HT-29 (cell line): Measurements from ENCODE around the gene MYOM3. TPM values are rescaled to one million over a fixed set of nuclear protein-coding genes. Genes with fewer than 3 reads are reported as not detected.
"Not testable (repeated sequence)": the region's sequence is repeated elsewhere in the genome, so short reads cannot be mapped to it uniquely, and the experiment has no call there.

Source experiments
- DNase-seq: peaks from one replicate; pipeline ENCODE4 v3.0.0-alpha.2; 2015; ENCODE audit warnings: low spot score
- total RNA-seq: library from RNA; depleted of rRNA; stranded (reverse); fragments of >200 nt; shearing (Covaris generic); gene quantifications from 2 replicates; pipeline ENCODE4 v1.2.3, GENCODE V29; 2014

MYOM3 gene
- total RNA-seq, 1 experiment from 2014 or later: 20.7 TPM

DNA sequence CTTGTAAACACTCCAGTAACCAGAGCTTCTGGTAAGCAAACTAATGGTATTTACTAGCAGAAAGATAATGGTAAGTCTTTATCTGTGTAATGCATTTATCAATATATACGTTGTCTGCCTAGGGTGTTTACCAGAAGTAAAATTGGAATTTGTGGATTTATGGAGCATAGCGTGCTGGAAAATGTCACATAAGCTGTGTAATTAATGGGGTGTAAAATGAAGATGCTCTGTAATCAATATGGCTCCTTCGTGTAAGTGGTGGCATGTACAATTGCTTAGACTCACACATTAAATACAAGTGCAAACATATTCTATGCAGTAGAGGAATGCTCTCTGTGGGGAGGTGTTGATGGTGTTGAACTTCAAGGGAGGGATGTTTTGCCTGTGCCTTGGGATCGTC, 69.6 kb downstream of the MYOM3 start:
- DNase-seq: no peak

DNA sequence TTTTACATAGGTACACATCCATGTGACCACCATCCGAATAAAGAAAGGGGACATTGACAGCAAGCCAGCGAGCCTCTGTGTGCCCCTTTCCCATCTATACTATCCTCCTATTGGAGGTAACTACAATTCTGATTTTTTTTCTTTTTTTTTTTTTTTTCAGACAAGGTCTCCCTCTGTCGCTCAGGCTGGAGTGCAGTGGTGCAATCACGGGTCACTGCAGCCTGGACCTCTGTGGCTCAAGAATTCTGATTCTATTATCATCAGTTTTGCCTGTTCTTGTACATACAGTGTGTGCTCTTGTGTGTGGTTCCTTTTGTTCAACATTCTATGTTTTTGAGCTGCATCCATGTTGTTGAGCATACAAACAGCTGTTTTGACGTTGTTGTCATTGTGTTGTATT, 75.8 kb downstream of the MYOM3 start:
- DNase-seq: no peak

DNA sequence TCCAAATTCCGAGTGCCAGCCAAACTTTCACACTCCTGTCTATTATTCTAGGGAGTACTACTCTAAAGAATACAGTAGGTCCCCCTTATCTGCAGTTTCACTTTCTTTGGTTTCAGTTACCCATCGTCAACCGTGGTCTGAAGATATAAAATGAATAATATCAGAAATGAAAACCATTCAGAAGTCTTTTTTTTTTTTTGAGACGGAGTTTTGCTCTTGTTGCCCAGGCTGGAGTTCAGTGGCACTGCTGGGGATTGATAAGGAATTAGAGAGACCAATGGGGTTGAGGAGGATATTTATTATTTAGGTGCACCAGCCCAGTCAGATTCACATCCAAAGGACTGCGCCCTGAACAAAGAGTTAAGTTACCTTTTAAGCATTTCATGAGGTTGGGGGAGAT, 79.0 kb downstream of the MYOM3 start:
- DNase-seq: no peak

DNA sequence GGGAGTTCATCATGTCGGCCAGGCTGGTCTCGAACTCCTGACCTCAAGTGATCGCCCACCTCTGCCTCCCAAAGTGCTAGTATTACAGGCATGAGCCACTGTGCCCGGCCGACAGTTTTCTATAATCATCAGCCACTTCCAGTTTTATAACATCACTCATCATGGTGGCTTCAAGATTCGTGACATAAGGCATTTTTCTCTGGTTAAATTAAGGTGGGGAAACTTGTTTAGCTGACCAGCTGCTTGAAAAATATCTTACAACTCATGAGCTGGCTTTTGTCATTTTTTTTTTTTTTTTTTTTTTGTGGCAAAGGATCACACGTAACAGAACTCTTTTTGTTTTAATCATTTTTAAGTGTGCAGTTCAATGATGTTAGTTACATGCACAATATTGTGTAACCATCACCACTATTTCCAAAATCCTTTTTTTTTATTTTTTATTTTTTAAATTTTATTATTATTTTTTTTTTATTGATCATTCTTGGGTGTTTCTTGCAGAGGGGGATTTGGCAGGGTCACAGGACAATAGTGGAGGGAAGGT, 80.9 kb downstream of the MYOM3 start:
- DNase-seq: not testable (repeated sequence)

DNA sequence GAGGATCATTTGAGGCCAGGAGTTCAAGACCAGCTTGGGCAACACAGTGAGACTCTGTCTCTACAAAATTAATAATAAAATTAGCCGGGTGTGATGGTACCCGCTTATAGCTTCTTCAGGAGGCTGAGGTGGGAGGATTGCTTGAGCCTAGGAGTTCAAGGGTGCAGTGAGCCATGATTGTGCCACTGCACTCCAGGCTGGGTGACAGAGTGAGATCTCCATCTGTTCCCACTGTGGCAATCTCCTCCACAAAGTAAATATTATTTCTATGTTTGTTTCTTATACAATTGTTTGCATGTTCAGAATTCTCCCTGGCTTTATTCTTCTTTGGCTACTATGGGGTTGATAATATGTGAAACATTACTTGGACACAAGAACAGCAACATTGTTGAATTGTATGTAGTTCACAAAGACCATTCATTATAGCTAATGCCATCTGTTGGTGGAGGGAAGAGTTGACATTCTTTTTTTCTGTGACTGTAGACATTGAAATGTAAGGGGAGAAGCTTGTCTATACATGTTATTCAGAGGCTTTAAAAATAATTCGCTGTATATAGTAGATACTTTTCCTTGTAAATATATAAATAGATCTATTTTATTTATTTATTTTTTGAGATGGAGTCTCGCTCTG, 84.0 kb downstream of the MYOM3 start:
- DNase-seq: peak; percentile 81

DNA sequence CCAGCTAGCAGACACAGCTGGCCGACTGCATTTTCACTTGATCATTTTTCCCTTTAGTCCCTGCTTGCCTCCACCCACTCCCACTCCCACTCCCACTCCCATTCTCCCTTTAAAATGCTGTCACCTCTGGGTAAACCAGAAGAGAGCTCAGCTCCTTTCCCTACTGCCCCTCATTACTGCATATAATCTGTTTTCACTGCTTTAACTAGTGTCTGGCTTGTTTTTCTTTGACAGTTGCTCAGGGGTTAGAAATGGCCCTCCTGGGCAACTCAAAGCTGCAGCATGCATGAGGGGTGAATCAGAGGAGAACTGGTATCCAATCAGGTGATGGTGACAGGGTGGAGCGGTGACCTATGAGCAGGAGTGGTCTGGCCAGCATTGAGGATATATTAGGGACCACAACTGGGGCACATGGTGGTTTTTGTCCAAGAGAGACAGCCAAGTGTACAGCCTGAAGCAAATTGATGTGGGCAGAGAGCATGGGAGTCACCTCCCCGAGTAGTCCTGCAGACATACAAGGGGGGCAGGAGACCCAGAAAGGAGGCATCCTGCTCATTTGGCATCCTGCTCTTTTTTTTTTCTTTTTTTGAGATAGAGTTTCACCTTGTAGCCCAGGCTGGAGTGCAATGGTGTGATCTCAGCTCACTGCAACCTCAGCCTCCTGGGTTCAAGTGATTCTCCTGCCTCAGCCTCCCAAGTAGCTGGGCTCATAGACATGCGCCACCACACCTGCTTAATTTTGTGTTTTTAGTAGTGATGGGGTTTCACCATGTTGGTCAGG, 89.2 kb downstream of the MYOM3 start:
- peak; percentile 90 for DNase-seq

DNA sequence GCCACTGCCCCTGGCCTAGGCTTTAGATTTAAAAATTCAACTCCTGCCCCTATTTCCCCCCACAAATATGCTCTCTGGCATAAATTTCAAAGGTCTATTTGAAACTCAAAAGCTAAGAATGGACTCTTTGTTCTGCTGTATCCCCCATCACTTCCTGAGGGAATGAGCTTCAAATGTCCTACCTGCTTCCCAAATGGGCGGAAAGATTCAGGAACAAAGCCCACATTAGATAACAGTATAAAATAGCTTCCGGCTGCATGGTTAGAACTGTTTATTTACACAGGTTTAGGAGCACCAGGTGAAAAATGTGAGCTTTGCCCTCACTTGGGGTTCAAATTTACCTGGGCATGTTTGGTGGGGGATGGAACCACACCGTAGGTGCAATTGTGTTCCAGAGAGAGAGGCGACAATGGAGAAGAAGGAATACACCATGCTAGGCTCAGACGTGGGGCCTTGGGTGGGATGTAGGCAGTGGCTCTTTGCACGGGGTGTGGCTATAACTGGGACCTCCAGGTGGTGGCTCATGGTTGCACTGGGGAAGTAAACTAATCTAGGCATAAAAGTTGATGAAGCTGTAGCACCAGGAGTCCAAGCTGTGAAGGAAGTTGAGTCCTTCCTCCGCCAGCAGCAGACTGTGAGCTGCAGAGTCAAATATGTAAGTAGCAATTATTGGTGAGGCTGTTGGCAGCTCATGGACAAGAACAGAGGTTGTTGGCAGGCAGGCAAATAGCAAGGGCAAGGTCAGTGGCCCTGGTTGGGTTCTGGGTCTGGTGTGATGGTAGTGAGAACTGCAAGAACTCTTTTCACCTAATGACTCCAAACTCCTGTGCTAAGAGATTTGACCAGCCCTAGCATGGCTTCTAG, 90.3 kb downstream of the MYOM3 start:
- DNase-seq: peak; percentile 87

DNA sequence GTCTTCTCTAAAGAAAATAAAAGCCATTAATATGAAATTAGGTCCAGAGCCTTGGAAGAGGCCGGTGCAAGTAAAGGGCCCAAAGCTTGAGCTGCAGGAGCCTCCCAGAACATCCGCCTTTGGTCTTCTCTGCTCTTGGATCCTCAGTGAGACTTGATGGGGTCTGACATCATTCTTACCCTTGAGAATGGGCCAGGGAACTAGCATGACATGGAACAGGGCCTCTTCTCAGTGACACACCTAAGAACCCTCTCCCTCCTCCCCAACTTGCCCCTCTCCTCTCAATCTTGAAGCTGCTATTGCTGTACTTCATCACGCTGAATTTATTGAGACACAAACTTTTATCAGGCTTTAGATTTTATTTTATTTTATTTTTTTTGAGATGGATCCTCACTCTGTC, 91.5 kb downstream of the MYOM3 start:
- DNase-seq: no peak

DNA sequence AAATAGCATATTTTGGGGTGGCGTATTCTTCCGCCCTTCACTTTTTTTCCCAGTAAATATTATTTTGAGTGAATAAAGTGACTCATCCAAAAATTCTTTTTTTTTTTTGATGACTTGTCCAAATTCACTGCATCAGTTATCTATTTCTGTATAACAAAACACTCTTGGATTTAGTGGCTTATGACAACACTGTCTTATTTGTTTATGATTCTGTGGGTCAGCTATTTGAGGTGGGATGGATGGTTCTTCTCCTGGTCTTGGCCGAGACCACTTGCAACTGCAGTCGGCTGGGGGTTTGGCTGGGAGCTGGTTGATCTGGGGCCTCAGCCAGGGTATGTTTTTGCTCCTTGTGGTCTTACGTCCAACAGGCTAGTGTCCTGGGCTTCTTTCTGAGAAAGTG, 91.9 kb downstream of the MYOM3 start:
- DNase-seq: no peak

DNA sequence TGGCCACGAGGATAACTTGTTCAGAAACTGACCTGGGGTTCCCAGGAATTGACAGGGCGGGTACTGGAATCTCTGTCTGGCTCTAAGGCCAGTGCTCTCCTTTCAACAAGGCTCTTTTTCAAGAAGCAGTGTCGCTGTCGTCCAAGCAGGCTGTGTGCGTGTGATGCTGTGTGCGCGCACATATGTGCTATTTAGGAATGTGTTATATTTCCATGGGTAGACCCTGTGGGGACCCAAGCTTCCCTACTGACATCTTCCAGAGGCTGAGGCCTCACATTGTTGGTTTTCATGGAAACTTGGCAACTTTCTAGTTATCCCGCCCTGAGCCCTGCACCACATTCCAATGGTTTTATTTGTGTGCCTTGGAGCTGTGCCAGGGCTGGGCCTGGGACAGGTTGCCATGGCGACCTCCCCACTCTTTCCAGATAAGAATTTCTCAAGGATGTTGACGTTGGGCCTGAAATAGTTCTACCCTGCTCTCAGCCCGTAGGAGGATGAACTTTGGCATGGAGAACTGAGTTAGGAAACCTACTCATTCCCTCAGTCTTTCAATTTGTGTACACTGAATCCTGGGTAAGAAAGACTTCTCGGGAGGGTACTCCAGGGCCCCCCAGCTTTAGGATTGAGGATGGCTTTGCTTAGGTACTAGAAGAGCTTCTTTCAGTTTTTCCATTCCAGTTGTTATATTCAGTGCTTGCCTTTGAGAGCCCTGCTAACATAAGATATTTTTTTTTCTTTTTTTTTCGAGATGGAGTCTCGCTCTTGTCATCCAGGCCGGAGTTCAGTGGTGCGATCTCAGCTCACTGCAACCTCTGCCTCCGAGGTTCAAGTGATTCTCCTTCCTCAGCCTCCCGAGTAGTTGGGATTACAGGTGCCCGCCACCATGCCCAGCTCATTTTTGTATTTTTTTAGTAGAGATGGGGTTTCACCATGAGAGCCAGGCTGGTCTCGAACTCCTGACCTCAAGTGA, 93.0 kb downstream of the MYOM3 start:
- peak; percentile 99 for DNase-seq

DNA sequence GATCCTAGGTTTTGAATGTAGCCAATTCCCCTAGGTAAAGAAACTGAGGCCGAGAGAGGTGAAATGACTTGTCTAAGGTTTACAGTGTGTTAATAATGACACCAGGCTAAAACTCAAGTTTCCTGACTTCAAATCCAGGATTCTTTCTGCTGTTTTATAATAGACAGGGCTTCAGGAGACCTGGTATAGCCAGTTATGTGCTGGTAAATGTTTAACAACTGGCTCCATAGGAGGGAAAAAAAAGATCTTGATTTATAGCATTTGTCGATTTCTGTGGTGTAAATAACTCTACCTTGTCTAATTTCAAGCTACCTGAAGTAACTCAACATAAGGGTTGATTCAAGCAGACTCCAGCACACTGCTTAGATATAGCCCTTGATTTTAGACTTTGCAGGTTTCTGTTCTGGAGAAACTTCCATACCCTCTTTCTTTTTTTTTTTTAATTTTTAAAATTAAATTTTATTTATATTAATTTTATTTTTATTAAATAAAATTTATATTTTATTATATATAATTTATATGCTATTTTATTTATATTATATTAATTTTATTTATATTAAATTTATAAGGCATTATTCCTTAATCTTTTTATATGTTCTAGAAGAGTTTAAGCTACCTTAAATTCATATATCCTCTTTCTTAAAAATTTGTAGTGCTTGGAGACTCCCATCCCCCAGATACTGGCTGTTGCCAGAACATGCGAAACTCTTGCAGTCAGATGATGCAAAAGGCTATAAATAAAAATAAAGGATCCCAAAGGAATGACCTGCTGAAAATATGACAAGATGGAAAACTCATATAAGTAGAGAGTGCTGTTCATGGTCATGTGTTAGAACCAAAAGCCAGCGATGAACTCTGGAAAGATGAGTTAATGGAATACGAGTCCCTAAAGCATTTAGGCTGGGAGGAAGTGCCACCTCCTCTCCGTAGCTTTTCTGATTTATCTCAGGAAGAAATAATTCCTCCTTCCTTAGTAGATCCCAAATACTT, 96.4 kb downstream of the MYOM3 start:
- DNase-seq: peak; percentile 81

DNA sequence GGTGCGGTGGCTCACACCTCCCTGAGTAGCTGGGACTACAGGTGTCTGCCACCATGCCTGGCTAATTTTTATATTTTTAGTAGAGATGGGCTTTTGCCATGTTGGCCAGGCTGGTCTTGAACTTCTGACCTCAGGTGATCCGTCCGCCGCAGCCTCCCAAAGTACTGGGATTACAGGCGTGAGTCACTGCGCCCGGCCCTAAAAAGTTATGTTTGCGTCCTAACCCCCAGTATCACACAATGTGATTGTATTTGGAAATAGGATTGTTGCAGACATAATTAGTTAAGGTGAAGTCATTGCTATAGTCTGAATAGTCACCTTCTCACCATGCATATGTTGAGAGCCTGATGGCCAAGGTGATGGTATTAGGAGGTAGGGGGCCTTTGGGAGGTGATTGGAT, 99.1 kb downstream of the MYOM3 start:
- not testable (repeated sequence) for DNase-seq

DNA sequence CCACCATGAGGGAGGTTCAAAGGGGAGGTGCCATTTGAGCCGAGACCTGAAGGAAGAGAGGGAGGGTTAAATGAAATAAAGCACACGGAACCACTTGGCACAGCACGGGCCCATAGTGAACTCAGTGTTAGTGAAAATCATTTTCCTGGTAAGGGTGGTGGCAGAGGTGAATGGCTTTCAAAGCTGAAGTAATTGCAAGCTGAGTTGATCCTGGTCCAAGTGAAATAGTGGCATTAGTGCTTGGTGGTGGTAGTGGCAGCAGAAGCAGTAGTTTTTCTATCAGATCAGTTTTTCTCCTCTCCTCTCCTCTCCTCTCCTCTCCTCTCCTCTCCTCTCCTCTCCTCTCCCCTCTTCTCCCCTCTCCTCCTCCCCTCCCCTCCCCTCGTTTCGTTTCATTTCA, 101.3 kb downstream of the MYOM3 start:
- no peak for DNase-seq

DNA sequence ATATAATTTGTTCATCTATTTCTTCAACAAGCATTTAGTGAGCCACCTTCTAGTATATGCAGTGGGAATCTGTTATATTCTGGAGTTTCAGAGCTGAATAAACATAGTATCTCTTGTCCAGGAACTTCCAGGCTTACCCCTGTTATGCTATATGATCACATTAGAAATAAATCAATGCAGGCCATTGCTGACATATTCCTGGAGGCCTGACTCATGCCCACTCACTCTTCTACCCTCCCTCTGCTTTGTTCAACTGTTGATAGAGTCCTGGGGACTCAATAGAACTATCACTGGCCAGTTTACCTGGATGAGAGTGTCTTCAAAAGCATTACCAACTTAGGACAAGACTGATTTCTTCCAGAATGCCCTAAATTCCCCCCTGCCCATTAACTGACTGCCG, 102.5 kb downstream of the MYOM3 start:
- DNase-seq: peak; percentile 82

DNA sequence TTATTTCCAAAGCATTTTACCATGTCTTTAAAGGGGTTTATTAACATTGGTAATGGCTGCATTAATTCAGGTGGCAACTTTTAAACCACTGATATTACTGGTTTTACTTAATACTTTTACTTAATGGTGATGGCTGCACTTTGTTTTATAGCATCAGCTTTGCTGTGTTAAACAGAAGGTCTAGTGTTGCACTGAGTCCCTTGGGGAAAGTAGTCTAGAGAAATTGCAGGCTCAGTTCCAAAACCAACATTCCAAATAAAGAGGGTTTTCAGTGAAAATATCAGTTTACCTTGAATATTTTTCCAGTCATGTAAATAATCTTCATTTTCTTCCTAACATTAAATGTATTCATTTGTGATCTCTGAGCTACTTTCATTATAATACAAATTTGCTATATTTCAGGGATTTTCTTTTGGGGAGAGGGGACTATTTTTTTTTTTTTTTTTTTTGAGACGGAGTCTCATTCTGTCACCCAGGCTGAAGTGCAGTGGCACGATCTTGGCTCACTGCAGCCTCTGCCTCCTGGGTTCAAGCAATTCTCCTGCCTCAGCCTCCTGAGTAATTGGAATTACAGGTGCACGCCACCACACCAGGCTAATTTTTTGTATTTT, 103.3 kb downstream of the MYOM3 start:
- not testable (repeated sequence) for DNase-seq

DNA sequence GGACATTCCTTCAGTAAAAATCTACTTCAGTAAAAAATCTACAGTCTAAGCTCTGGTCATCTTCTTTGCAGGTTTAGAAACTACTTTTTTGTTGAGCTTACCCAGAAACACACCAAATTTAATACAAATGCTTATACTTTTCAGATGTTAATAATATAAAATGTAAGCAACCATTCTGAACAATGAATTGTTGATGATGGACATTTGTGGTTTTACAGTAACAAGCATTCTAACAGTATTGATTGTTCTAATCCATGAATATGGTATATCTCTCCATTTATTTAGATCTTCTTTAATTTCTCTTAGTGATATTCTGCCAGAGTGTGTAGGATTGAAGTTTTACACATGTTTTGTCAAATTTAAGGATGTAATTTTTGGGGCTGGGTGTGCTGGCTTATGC, 104.9 kb downstream of the MYOM3 start:
- DNase-seq: no peak
